22Rv1 (cell line): ENCODE results near the gene MTMR12.
A peak's percentile ranks its signal among the peaks of the same experiment; 100 is the strongest.

Source experiments
- H3K27ac ChIP-seq: fragments of 450-650 bp; 2 replicates; pipeline ENCODE4 v1.5.1; 2017
- CTCF ChIP-seq: fragments of 450-650 bp; IDR thresholded peaks from 2 replicates; pipeline ENCODE4 v1.5.1; 2017; ENCODE audit warnings: mild to moderate bottlenecking
- ZFX ChIP-seq: fragments of 450-650 bp; IDR thresholded peaks from 2 replicates; pipeline ENCODE4 v1.6.1; 2017; ENCODE audit warnings: antibody characterized with exemption, borderline replicate concordance

MTMR12 gene, protein sequence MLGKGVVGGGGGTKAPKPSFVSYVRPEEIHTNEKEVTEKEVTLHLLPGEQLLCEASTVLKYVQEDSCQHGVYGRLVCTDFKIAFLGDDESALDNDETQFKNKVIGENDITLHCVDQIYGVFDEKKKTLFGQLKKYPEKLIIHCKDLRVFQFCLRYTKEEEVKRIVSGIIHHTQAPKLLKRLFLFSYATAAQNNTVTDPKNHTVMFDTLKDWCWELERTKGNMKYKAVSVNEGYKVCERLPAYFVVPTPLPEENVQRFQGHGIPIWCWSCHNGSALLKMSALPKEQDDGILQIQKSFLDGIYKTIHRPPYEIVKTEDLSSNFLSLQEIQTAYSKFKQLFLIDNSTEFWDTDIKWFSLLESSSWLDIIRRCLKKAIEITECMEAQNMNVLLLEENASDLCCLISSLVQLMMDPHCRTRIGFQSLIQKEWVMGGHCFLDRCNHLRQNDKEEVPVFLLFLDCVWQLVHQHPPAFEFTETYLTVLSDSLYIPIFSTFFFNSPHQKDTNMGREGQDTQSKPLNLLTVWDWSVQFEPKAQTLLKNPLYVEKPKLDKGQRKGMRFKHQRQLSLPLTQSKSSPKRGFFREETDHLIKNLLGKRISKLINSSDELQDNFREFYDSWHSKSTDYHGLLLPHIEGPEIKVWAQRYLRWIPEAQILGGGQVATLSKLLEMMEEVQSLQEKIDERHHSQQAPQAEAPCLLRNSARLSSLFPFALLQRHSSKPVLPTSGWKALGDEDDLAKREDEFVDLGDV

DNA sequence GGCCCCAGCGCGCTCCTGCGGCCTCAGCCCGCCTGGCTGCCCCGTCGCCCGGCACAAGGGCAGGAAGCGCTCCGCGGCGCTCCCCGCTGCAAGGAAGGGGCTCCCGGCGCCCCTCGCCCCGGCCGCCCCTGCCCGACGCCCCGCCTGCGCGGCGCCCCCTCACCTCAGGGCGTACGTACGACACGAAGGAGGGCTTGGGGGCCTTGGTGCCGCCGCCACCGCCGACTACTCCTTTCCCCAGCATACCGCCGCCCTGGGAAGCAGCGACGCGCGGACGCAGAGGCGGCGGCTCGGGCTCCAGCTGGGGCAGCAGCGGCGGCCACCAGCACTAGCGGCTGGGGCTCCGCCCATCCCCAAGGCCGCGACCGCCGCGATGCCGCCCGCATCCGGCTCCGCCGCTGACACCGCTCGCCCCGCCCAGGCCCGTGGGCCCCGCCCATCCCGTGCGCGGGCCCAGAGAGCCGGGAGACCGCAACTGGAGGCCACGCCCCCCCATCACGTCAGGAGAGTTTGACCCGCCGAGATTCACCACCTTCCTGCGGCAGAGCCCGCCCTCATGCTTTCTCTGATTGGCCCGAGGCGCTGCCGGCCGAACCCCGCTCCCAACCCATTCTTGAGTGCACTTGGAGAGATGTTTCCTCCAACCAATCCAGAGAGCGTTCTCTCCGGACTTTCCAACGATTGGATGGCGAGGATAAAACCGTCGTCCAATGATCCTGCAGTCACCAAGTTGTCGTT lies at the start of gene MTMR12:
Gene MTMR12 (minus strand): TSS at position 345 of the 738 bp plus-strand sequence. CDS start 101 bp downstream, at position 244.
- TF ChIP-seq CTCF (0 out of 2 replicates have a peak, but pooled peaks have one; percentile 11), ZFX (no peak)

DNA sequence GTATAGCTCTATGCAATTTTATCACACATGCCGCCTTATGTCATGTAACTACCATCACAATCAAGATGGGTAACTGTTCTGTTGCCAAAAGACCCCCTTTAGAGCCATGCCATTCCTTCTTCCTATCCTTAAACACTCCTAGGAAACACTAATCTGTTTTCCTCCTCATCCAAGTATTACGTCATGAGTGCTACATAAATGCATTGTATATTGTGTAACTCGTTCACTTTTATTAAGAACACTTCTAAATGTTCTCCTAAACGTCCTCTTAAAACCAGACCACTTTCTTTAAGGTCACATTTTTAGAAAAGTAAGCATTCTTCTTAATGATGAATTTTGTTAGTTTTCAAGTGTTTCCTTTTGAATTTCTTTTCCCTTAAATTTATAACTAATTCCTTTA lies 49.8 kb upstream of the MTMR12 start:
- H3K27ac ChIP-seq = no peak overlapping the region
- TF ChIP-seq CTCF (no peak), ZFX (no peak)

More for the DNA sequence above, at the start of gene MTMR12:
- peak within 1 kb of the TSS; percentile 89 for H3K27ac ChIP-seq

- no peak overlapping the region for H3K27ac ChIP-seq
Observed at GRCh38 chr5:32360906-32361305, 48.2 kb upstream of the MTMR12 start.

GRCh38 chr5:32358611-32359010 lies 45.9 kb upstream of the MTMR12 start:
- TF ChIP-seq ZFX (no peak), CTCF (no peak)
- no peak overlapping the region for H3K27ac ChIP-seq

More at GRCh38 chr5:32360906-32361305, 48.2 kb upstream of the MTMR12 start:
- TF ChIP-seq ZFX (no peak), CTCF (no peak)

- TF ChIP-seq ZFX = no peak
- no peak for TF ChIP-seq CTCF
- H3K27ac ChIP-seq = no peak overlapping the region
Observed at GRCh38 chr5:32357658-32358057, 44.9 kb upstream of the MTMR12 start.

DNA sequence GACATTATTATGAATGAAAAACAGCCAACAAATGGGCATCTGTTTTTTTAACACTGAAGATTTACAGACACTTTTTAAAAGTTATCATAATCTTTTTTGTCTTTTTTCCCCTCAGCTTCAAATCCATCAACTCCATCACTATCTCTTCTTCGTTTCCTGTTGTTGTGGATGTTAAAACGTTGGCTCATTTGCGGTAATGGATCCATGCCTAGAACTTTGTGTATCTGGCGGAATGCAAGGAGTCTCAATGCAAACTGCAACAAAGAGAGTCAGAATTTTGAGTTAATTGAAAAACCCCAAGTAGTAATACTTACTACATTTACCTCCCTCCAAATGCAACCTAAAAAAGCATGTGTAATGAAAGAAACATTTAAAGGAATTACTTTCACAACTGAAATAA lies 42.9 kb upstream of the MTMR12 start:
- no peak overlapping the region for H3K27ac ChIP-seq
- TF ChIP-seq ZFX (no peak), CTCF (no peak)
